K562 (cell line): Measurements from ENCODE around the gene OPCML. TPM values are rescaled to one million over a fixed set of nuclear protein-coding genes. Genes with fewer than 3 reads are reported as not detected.

Experiments used
- ATAC-seq: fragments of 200-7000 bp; cut with Tn5 transposase; 3 replicates; pipeline ENCODE4 v1.9.1; 2020; ENCODE audit warnings: moderate library complexity
- BruUV-seq: library from RNA; stranded (reverse); fragments of 400-500 nt; replicated peaks from 2 replicates; lab custom pipeline; 2021; lab: Mats Ljungman, UMichigan
- CTCF ChIA-PET: fragments of 300-600 bp; formaldehyde crosslinking; extraction: SDS; loops from one replicate; lab custom pipeline; 2021; ENCODE audit warnings: low intra/inter-chr PET ratio; lab: Yijun Ruan, JAX
- POLR2A ChIA-PET: fragments of 300-600, 350-650 bp; sonication (Branson Sonifier 250); formaldehyde crosslinking; extraction: SDS; loops from one replicate; lab custom pipeline; 2021; ENCODE audit warnings: antibody characterized with exemption, inconsistent platforms; lab: Yijun Ruan, JAX
- DNase-seq, 4 experiments: peaks; one replicate each; pipeline versions ENCODE4 v3.0.0 to v3.0.0-alpha.2; 2011 to 2018; ENCODE audit warnings: low spot score in 3 of 4, mixed read lengths in 3 of 4; ENCODE audit errors: extremely low read depth in 1 of 4
- FAIRE-seq: peaks from 2 replicates; lab custom pipeline; 2011; peaks lifted over from hg19 to GRCh38; lab: Jason Lieb, UNC
- H2AFZ ChIP-seq: 2 replicates; pipeline ENCODE4 v1.6.0; 2011; ENCODE audit warnings: low read depth, low read length, control low read depth, inconsistent platforms
- H3K27ac ChIP-seq: fragments of 200-600 bp; 3 replicates; pipeline ENCODE4 v1.8.0; 2011; ENCODE audit warnings: low read depth, mild to moderate bottlenecking, control low read depth, inconsistent platforms, low read length, moderate library complexity, mixed read lengths; ENCODE audit errors: extremely low read depth
- H3K27me3 ChIP-seq, 2 experiments: fragments of 300-600 bp in 1 of 2; 2 replicates in 1 of 2; 3 replicates in 1 of 2; pipeline versions ENCODE4 v1.6.0 to v1.8.0; 2011; ENCODE audit warnings: inconsistent platforms in 2 of 2, low read length in 2 of 2, mild to moderate bottlenecking in 1 of 2, mixed read lengths in 1 of 2, moderate library complexity in 1 of 2; ENCODE audit not compliant: control insufficient read depth in 2 of 2, insufficient read depth in 2 of 2
- H3K36me3 ChIP-seq: fragments of 300-600 bp; 3 replicates; pipeline ENCODE4 v1.8.0; 2011; ENCODE audit warnings: mild to moderate bottlenecking, low read length, inconsistent platforms; ENCODE audit not compliant: control insufficient read depth, insufficient read depth
- H3K4me1 ChIP-seq, 2 experiments: fragments of 200-600 bp in 1 of 2; replicated peaks in 1 of 2; 2 replicates in 1 of 2; 3 replicates in 1 of 2; pipeline versions ENCODE4 v1.5.1 to v1.8.0; 2011; ENCODE audit warnings: inconsistent platforms in 2 of 2, low read length in 2 of 2, mild to moderate bottlenecking in 1 of 2, mixed read lengths in 1 of 2, moderate library complexity in 1 of 2; ENCODE audit not compliant: control insufficient read depth in 2 of 2, insufficient read depth in 2 of 2
- H3K4me2 ChIP-seq: 2 replicates; pipeline ENCODE4 v1.6.1; 2011; ENCODE audit warnings: low read length, control low read depth, inconsistent platforms, mixed read lengths; ENCODE audit not compliant: insufficient read depth
- H3K4me3 ChIP-seq: fragments of 200-600 bp; sonication (generic), shearing (Covaris generic); 2 replicates; pipeline ENCODE4 v1.5.1; 2016; ENCODE audit warnings: control low read depth, inconsistent platforms
- H3K79me2 ChIP-seq: fragments of 200-600 bp; 3 replicates; pipeline ENCODE4 v1.8.0; 2011; ENCODE audit warnings: low read length, inconsistent platforms; ENCODE audit not compliant: control insufficient read depth, insufficient read depth
- H3K9ac ChIP-seq, 2 experiments: 2 replicates each; pipeline versions ENCODE4 v1.6.0 to v1.6.1; 2011; ENCODE audit warnings: low read depth in 2 of 2, low read length in 2 of 2, control low read depth in 1 of 2, inconsistent platforms in 1 of 2, mild to moderate bottlenecking in 1 of 2, mixed read lengths in 1 of 2; ENCODE audit not compliant: insufficient read depth in 1 of 2
- H3K9me1 ChIP-seq: one replicate; pipeline ENCODE4 v1.6.0; 2011; ENCODE audit warnings: inconsistent platforms, mild to moderate bottlenecking, low read length, moderate library complexity; ENCODE audit not compliant: control insufficient read depth, insufficient read depth
- H3K9me3 ChIP-seq: replicated peaks from 2 replicates; pipeline ENCODE4 v1.5.1; 2011; ENCODE audit warnings: low read depth, low read length, inconsistent platforms; ENCODE audit not compliant: control insufficient read depth, insufficient read depth
- H4K20me1 ChIP-seq: replicated peaks from 2 replicates; pipeline ENCODE4 v1.6.1; 2011; ENCODE audit warnings: low read length, inconsistent platforms, mixed read lengths; ENCODE audit not compliant: control insufficient read depth, insufficient read depth
- ZNF785 ChIP-seq: fragments of 250-450 bp; sonication (Bioruptor Pico); IDR thresholded peaks from 2 replicates; pipeline ENCODE4 v1.4.0; 2020; ENCODE audit warnings: mild to moderate bottlenecking
- WGBS: fragments of 100-300 bp; shearing (Covaris generic); methylation state at CpG from one replicate; pipeline ENCODE4 v1.1.6; 2016; ENCODE audit warnings: low coverage, mixed read lengths; ENCODE audit not compliant: insufficient coverage; ENCODE audit errors: missing lambda C conversion rate; 5-methylcytosine and 5-hydroxymethylcytosine counted together
- in situ Hi-C: fragments of 300-500 bp; cut with MboI; formaldehyde crosslinking; loops from 4 replicates; pipeline ENCODE4 v1.15.0; 2018; ENCODE audit warnings: inconsistent platforms, mixed read lengths
- intact Hi-C: fragments of 100-400 bp; cut with micrococcal nuclease; formaldehyde crosslinking; loops from 2 replicates; pipeline ENCODE4 v1.14.2; 2022
- polyA plus RNA-seq, 8 experiments: library from polyadenylated mRNA; depleted of rRNA in 4 of 8; stranded (reverse) in 5 of 8; unstranded in 3 of 8; fragments of >200 nt; fragmentation: Nextera tagmentation in 2 of 8; fragmentation: Illumina TruSeq in 1 of 8; extraction: Ambion mirVana in 2 of 8; extraction: Trizol in 1 of 8; gene quantifications; 2 replicates each; pipeline versions ENCODE4 v1.2.1 to v1.2.3, GENCODE V29; 2011 to 2014; ENCODE audit warnings: inconsistent platforms in 1 of 8, missing spikeins in 1 of 8
- total RNA-seq, 7 experiments: library from RNA; depleted of rRNA in 6 of 7; stranded (reverse); fragments of >200 nt in 6 of 7; fragmentation: Illumina TruSeq in 2 of 7; extraction: Trizol in 2 of 7; gene quantifications; 2 replicates each; pipeline versions ENCODE4 v1.2.1 to v1.2.3, GENCODE V29; 2011 to 2021; ENCODE audit warnings: low replicate concordance in 1 of 7
- TF ChIP-seq, protein P1 (sequence below): fragments of 450-650 bp; IDR thresholded peaks from 2 replicates; pipeline ENCODE4 v1.6.1; 2016; ENCODE audit warnings: low read depth
- TF ChIP-seq, protein P2 (sequence below): fragments of 450-650 bp; IDR thresholded peaks from 2 replicates; pipeline ENCODE4 v1.6.1; 2016; ENCODE audit warnings: borderline replicate concordance

The OPCML gene
- total and polyA plus RNA-seq, 9 of the 15 experiments (the other 6 are each of a cell fraction or from before 2014, with no cell fraction given), result not detected

DNA sequence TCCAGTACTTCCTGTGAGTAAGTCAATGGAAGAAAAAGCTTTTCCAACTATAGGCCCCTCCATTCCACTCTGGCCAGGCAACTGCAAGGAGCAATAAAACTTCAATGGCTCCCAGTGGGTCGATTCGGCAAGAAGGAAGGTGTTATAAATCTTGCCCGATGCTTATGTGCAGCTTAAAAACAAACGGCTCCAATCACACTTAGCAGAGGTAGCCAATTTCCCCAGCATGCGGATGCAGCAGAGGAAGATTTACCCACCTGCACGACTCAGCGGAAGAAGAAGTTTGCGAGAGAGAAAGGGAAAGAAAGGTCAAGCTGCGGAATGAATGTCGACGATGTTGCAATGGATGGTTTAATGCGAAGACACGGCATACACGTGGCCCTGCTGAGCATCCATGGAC, 141.5 kb downstream of the OPCML start (continued):
- TF ChIP-seq, protein P1, sequence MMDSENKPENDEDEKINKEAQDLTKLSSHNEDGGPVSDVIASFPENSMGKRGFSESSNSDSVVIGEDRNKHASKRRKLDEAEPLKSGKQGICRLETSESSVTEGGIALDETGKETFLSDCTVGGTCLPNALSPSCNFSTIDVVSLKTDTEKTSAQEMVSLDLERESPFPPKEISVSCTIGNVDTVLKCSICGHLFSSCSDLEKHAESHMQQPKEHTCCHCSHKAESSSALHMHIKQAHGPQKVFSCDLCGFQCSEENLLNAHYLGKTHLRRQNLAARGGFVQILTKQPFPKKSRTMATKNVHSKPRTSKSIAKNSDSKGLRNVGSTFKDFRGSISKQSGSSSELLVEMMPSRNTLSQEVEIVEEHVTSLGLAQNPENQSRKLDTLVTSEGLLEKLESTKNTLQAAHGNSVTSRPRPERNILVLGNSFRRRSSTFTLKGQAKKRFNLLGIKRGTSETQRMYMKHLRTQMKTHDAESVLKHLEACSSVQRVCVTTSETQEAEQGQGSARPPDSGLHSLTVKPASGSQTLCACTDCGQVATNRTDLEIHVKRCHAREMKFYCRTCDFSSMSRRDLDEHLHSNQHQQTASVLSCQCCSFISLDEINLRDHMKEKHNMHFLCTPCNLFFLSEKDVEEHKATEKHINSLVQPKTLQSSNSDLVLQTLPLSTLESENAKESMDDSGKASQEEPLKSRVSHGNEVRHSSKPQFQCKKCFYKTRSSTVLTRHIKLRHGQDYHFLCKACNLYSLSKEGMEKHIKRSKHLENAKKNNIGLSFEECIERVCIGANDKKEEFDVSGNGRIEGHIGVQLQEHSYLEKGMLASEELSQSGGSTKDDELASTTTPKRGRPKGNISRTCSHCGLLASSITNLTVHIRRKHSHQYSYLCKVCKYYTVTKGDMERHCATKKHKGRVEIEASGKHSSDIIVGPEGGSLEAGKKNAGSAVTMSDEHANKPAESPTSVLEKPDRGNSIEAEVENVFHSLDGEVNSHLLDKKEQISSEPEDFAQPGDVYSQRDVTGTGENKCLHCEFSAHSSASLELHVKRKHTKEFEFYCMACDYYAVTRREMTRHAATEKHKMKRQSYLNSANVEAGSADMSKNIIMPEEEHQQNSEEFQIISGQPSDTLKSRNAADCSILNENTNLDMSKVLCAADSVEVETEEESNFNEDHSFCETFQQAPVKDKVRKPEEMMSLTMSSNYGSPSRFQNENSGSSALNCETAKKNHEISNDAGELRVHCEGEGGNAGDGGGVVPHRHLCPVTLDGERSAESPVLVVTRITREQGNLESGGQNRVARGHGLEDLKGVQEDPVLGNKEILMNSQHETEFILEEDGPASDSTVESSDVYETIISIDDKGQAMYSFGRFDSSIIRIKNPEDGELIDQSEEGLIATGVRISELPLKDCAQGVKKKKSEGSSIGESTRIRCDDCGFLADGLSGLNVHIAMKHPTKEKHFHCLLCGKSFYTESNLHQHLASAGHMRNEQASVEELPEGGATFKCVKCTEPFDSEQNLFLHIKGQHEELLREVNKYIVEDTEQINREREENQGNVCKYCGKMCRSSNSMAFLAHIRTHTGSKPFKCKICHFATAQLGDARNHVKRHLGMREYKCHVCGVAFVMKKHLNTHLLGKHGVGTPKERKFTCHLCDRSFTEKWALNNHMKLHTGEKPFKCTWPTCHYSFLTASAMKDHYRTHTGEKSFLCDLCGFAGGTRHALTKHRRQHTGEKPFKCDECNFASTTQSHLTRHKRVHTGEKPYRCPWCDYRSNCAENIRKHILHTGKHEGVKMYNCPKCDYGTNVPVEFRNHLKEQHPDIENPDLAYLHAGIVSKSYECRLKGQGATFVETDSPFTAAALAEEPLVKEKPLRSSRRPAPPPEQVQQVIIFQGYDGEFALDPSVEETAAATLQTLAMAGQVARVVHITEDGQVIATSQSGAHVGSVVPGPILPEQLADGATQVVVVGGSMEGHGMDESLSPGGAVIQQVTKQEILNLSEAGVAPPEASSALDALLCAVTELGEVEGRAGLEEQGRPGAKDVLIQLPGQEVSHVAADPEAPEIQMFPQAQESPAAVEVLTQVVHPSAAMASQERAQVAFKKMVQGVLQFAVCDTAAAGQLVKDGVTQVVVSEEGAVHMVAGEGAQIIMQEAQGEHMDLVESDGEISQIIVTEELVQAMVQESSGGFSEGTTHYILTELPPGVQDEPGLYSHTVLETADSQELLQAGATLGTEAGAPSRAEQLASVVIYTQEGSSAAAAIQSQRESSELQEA, result no peak

- 2% methylated on average over 5 of the region's 5 CpGs for WGBS
- H3K4me2 ChIP-seq, result no peak overlapping the region
- no peak overlapping the region for H3K4me3 ChIP-seq
- DNase-seq, result no peak
- no peaks in the 10 kb centered on the region for H3K27me3 ChIP-seq
- no TSS peak for BruUV-seq
- H3K36me3 ChIP-seq, result no peaks in the 10 kb centered on the region
- H2AFZ ChIP-seq, result no peak overlapping the region
- no peak for FAIRE-seq
- no peak overlapping the region for H3K9ac ChIP-seq
- intact Hi-C loops (no loop called here), in situ Hi-C loops (no loop called here)
- H3K9me3 ChIP-seq, result no peaks in the 10 kb centered on the region
- H3K9me1 ChIP-seq, result no peaks in the 10 kb centered on the region
- ChIA-PET CTCF (no interaction called here), POLR2A (no interaction called here)
- H3K27ac ChIP-seq, result no peak overlapping the region
- TF ChIP-seq, protein P2, sequence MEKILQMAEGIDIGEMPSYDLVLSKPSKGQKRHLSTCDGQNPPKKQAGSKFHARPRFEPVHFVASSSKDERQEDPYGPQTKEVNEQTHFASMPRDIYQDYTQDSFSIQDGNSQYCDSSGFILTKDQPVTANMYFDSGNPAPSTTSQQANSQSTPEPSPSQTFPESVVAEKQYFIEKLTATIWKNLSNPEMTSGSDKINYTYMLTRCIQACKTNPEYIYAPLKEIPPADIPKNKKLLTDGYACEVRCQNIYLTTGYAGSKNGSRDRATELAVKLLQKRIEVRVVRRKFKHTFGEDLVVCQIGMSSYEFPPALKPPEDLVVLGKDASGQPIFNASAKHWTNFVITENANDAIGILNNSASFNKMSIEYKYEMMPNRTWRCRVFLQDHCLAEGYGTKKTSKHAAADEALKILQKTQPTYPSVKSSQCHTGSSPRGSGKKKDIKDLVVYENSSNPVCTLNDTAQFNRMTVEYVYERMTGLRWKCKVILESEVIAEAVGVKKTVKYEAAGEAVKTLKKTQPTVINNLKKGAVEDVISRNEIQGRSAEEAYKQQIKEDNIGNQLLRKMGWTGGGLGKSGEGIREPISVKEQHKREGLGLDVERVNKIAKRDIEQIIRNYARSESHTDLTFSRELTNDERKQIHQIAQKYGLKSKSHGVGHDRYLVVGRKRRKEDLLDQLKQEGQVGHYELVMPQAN, result no peak
- TF ChIP-seq ZNF785 (CRISPR knock-in tag), result no peak
- ATAC-seq, result no peak
- no peaks in the 10 kb centered on the region for H3K79me2 ChIP-seq
- H3K4me1 ChIP-seq, result no peaks in the 10 kb centered on the region
- no peaks in the 10 kb centered on the region for H4K20me1 ChIP-seq
Observed at GRCh38 chr11:133388975-133389568, 143.2 kb downstream of the OPCML start.
